ENCODE measurements around the gene MARCHF11. TPM values are rescaled to one million over a fixed set of nuclear protein-coding genes. Genes with fewer than 3 reads are reported as not detected.

Gene MARCHF11, protein sequence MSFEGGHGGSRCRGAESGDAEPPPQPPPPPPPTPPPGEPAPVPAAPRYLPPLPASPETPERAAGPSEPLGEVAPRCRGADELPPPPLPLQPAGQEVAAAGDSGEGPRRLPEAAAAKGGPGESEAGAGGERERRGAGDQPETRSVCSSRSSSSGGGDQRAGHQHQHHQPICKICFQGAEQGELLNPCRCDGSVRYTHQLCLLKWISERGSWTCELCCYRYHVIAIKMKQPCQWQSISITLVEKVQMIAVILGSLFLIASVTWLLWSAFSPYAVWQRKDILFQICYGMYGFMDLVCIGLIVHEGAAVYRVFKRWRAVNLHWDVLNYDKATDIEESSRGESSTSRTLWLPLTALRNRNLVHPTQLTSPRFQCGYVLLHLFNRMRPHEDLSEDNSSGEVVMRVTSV
- 0.96 TPM in 1 of 2 replicates, not detected in the other for total RNA-seq

DNA sequence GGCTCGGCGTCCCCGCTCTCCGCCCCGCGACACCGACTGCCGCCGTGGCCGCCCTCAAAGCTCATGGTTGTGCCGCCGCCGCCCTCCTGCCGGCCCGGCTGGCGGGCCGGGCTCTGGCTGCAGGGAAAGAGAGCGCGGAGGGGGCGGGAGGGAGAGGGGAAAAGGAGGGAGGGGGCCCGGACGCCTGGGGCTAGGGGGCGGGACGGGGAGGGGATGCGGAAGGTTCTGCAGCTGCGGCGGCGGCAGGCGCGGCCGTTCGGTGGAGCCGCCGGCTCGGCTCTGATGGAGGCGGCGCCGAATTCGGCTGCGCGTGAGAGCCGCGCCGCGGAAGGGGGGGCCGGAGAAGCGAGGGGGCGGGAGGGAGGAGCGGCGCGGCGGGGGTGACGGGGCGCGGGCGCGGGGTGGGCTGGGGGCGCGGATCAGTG lies at the start of gene MARCHF11:
Gene MARCHF11, minus strand, starts transcription at position 281 of the 425 bp plus-strand sequence. Its CDS starts 216 bp downstream, at position 65.
- H3K4me3 ChIP-seq (ENCODE audit: low read depth, low read length): peak within 1 kb of the TSS; percentile 10
- H3K36me3 ChIP-seq (ENCODE audit: control insufficient read depth, insufficient read depth, low read length): no peaks in the 10 kb centered on the region
- peaks cover 20% of the 10 kb centered on the region for H3K27me3 ChIP-seq (ENCODE audit: control insufficient read depth, insufficient read depth, low read length)
- DNase-seq (ENCODE audit: low read depth): no peak
- TF ChIP-seq, protein P1, sequence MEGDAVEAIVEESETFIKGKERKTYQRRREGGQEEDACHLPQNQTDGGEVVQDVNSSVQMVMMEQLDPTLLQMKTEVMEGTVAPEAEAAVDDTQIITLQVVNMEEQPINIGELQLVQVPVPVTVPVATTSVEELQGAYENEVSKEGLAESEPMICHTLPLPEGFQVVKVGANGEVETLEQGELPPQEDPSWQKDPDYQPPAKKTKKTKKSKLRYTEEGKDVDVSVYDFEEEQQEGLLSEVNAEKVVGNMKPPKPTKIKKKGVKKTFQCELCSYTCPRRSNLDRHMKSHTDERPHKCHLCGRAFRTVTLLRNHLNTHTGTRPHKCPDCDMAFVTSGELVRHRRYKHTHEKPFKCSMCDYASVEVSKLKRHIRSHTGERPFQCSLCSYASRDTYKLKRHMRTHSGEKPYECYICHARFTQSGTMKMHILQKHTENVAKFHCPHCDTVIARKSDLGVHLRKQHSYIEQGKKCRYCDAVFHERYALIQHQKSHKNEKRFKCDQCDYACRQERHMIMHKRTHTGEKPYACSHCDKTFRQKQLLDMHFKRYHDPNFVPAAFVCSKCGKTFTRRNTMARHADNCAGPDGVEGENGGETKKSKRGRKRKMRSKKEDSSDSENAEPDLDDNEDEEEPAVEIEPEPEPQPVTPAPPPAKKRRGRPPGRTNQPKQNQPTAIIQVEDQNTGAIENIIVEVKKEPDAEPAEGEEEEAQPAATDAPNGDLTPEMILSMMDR (IDR thresholded peaks at IDR 0.05; ENCODE audit: insufficient read depth, low read length, poor library complexity, severe bottlenecking): no peak

DNA sequence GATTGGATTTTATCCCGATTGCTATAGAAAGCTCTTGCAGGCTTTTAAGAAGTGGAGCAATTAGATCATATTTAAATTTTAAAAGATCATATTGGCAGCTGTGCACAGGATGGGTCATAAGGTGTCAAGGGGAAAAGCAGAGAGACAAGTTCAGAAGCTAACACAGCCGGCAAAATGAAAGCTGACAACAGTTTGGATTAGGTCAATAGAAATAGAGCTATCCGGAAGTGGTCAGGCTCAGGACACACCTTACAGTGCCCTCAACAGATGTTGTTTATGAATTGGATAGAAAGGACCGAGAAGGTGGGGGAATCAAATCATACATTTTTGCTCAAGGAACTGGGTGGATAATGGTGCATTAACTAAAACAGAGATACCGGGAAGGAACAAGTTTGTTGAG lies 46.3 kb upstream of the MARCHF11 start:
- TF ChIP-seq, protein P1 (IDR thresholded peaks at IDR 0.05; ENCODE audit: insufficient read depth, low read length, poor library complexity, severe bottlenecking): no peak
- H3K27me3 ChIP-seq (ENCODE audit: control insufficient read depth, insufficient read depth, low read length): no peaks in the 10 kb centered on the region
- no peak overlapping the region for H3K4me3 ChIP-seq (ENCODE audit: low read depth, low read length)
- DNase-seq (ENCODE audit: low read depth): no peak
- no peaks in the 10 kb centered on the region for H3K36me3 ChIP-seq (ENCODE audit: control insufficient read depth, insufficient read depth, low read length)

DNA sequence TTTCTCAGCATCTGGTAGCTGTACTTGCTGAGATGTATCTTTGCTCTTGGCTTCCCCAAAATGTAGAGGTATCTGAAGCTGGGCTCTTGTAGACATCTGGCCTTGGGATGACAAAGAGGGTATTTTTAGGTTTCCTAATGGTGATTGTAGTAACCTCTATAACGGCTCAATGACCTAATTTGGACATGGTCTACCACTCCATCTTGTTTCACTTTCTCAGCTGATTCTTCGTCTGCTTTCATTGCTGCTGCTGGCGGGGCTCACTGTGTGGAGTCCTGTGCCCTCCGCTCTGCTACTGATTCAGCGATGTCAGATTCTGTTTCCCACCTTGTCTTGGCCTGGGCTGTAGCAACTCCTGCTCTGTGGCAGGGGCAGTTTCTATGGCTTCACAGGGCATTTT lies 12.7 kb upstream of the MARCHF11 start:
- H3K27me3 ChIP-seq (ENCODE audit: control insufficient read depth, insufficient read depth, low read length): no peaks in the 10 kb centered on the region
- H3K36me3 ChIP-seq (ENCODE audit: control insufficient read depth, insufficient read depth, low read length): no peaks in the 10 kb centered on the region
- H3K4me3 ChIP-seq (ENCODE audit: low read depth, low read length): no peak overlapping the region
- DNase-seq (ENCODE audit: low read depth): no peak
- TF ChIP-seq, protein P1 (IDR thresholded peaks at IDR 0.05; ENCODE audit: insufficient read depth, low read length, poor library complexity, severe bottlenecking): no peak

DNA sequence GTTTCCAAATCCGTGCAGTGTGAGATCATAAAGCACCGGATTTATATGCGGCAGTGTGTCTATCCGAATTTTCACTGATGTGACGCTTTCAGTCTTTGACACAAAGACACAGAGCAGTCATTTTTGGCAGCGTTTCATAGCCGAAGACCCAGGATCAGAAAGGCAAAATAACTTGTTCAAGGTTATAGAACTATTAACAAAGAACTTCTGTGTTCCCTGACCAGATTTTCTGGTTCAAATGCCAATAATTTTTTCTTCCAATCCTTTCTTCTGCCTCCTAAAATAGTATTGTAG lies 1.1 kb upstream of the MARCHF11 start:
- H3K27me3 ChIP-seq (ENCODE audit: control insufficient read depth, insufficient read depth, low read length): peaks cover 20% of the 10 kb centered on the region
- DNase-seq (ENCODE audit: low read depth): no peak
- TF ChIP-seq, protein P1 (IDR thresholded peaks at IDR 0.05; ENCODE audit: insufficient read depth, low read length, poor library complexity, severe bottlenecking): no peak

DNA sequence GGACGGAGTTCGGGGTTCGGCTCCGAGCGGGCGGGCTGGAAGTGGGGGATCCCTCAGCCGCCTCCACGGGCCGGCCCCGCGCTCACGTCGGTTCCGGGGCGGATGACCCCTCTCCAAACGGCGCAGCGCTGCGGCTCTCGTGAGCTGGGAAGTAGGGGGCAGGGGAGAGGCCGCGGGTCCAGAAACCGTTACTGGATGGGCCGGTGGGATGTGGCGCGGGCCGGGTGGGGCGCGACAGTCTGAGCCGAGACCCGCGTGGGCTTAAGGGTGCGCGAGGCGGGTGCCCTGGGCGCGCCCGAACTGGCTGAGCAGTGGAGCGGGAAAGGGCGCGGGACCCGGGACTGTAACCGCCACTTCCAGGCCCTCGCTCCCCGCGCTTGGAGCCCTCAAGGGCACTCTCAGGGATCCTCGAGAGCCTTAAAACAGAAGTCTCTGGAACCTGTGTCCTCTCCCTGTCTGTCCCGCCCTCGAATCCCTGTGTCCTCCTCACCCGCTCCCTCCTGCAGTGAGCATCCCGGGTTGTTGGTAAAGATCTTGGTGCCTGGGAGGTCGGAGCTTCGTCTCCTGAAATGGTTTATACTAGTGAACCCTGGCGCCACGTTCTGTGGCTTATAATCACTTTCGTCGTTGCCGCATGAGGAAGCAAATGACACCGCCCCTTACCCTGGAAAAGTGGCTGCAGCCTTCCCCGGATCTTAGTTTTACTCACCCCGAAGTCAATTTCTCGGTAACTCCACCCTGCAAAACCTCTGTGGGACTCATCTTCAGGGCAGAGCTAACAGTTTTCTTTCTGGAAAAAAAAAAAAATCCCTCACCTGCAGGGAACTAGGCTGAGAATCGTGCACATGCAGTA lies 571 bp upstream of the MARCHF11 start:
- Histone ChIP-seq H3K27me3 (ENCODE audit: control insufficient read depth, insufficient read depth, low read length) (peaks cover 20% of the 10 kb centered on the region), H3K36me3 (ENCODE audit: control insufficient read depth, insufficient read depth, low read length) (no peaks in the 10 kb centered on the region), H3K4me3 (ENCODE audit: low read depth, low read length) (no peak overlapping the region)
- DNase-seq (ENCODE audit: low read depth): no peak
- TF ChIP-seq, protein P1 (IDR thresholded peaks at IDR 0.05; ENCODE audit: insufficient read depth, low read length, poor library complexity, severe bottlenecking): no peak

More for the DNA sequence above, 1.1 kb upstream of the MARCHF11 start:
- no peak overlapping the region for H3K4me3 ChIP-seq (ENCODE audit: low read depth, low read length)
- H3K36me3 ChIP-seq (ENCODE audit: control insufficient read depth, insufficient read depth, low read length): no peaks in the 10 kb centered on the region
